ENCODE measurements around the gene JAML.

DNA sequence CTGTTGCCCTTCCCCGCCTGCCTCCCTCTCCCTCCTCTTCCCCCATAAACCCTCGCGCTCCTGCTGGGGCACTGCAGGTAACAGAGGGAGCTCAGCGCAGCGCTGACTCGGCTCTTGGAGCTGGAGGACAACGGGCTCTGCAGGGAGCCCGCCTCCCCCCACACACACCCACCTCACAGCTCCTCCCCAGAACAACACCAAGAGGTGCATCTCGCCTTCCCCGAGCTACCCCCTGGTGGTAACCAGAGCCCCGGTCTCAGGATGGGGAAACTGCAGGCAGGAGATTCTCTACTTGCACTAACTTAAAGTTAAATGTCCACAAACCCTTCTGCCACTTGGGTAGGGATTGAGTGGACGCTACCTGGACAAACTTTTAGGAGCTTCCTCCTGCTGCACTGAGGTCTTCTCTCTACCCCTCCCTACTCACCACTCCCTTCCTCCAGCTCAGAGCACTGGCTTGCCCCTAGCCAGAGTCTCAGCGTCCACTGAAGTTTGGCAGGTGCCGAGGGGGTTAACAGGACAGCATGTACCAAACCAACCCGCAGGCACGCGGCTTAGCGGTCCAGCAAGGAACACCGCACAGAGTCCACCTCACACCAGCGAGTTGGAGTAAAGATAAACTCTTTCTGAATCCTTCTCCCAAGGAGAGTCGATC, 68.2 kb downstream of the JAML start:
- TF ChIP-seq CTCF (IDR thresholded peaks at IDR 0.05 in 2 of 3, conservative IDR thresholded peaks at IDR 0.05 in 1 of 3; ENCODE audit: borderline replicate concordance in 1 of 3, insufficient read depth in 1 of 3, low read depth in 2 of 3, low read length in 2 of 3): no peak; a peak in 1 of 6 replicates
- TF ChIP-seq POLR2AphosphoS5 (IDR thresholded peaks at IDR 0.05; ENCODE audit: low read depth, low read length): peak; percentile 65
